ENCODE data around the gene ZNG1B.
"Not testable (repeated sequence)": the region's sequence is repeated elsewhere in the genome, so short reads cannot be mapped to it uniquely, and the experiment has no call there.

- TF ChIP-seq MAFF (IDR thresholded peaks at IDR 0.05; ENCODE audit: low read depth, low read length); CEBPB (IDR thresholded peaks at IDR 0.05; ENCODE audit: borderline replicate concordance, low read depth, low read length); MIER3 (CRISPR knock-in tag; IDR thresholded peaks at IDR 0.05; ENCODE audit: borderline replicate concordance): not testable (repeated sequence)
Measured at GRCh38 chr2:113498365-113498764, 60.9 kb downstream of the ZNG1B start, which contains the start of gene FOXD4L1.
